Measurements from ENCODE around the gene ADRA2C. TPM values are rescaled to one million over a fixed set of nuclear protein-coding genes. Genes with fewer than 3 reads are reported as not detected.

ADRA2C gene
- polyA plus RNA-seq, 1 of the 3 experiments (the other 2 are of a cell fraction), result 0.15 TPM

- H3K4me3 ChIP-seq (ENCODE audit: low read depth in 2 of 2, low read length in 1 of 2), result no peak overlapping the region
- no peaks in the 10 kb centered on the region for H3K9me3 ChIP-seq
- no peaks in the 10 kb centered on the region for H4K20me1 ChIP-seq (ENCODE audit: insufficient read depth)
- H3F3A ChIP-seq (replicated peaks; ENCODE audit: insufficient read depth), result no peaks in the 10 kb centered on the region
- no peak overlapping the region for H3K27ac ChIP-seq (ENCODE audit: low read depth in 2 of 2, low read length in 1 of 2)
- no peaks in the 10 kb centered on the region for H3K36me3 ChIP-seq (replicated peaks in 1 of 2; ENCODE audit: control insufficient read depth in 1 of 2, insufficient read depth in 2 of 2, low read length in 1 of 2)
- no peaks in the 10 kb centered on the region for H3K27me3 ChIP-seq (ENCODE audit: insufficient read depth)
- DNase-seq, result no peak
- ChIA-PET CTCF (interaction anchor here (1.5 kb wide), 1 partner anchor 27 kb away, joined by 3 read pairs; no protein-coding TSS in a partner anchor), POLR2A (no interaction called here)
- WGBS (ENCODE audit: low lambda C conversion rate), result 36% methylated on average over 9 of the region's 12 CpGs
- no peak overlapping the region for H3K9ac ChIP-seq
- H3K4me1 ChIP-seq (ENCODE audit: control insufficient read depth in 1 of 2, insufficient read depth in 2 of 2, low read depth in 1 of 2, low read length in 1 of 2), result peaks cover 0 to 8% of the 10 kb centered on the region in 2 experiments; a peak in 1 of 4 replicates
- H3K4me2 ChIP-seq, result no peak overlapping the region
- H2AFZ ChIP-seq (ENCODE audit: low read depth), result no peak overlapping the region
- H3K79me2 ChIP-seq (ENCODE audit: insufficient read depth), result no peaks in the 10 kb centered on the region
- TF ChIP-seq NRF1 (IDR thresholded peaks at IDR 0.05; ENCODE audit: low read depth, low read length), result no peak
- TF ChIP-seq USF2 (IDR thresholded peaks at IDR 0.05; ENCODE audit: borderline replicate concordance, low read depth, low read length), result no peak
- TF ChIP-seq FOSL2 (IDR thresholded peaks at IDR 0.05; ENCODE audit: borderline replicate concordance, low read depth), result no peak
- TF ChIP-seq, protein P1, sequence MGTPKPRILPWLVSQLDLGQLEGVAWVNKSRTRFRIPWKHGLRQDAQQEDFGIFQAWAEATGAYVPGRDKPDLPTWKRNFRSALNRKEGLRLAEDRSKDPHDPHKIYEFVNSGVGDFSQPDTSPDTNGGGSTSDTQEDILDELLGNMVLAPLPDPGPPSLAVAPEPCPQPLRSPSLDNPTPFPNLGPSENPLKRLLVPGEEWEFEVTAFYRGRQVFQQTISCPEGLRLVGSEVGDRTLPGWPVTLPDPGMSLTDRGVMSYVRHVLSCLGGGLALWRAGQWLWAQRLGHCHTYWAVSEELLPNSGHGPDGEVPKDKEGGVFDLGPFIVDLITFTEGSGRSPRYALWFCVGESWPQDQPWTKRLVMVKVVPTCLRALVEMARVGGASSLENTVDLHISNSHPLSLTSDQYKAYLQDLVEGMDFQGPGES (IDR thresholded peaks at IDR 0.05; ENCODE audit: low read depth, low read length), result no peak
- no peak for TF ChIP-seq ELF1 (IDR thresholded peaks at IDR 0.05)
- TF ChIP-seq GATA2 (CRISPR knock-in tag; IDR thresholded peaks at IDR 0.05), result no peak
- no peak for TF ChIP-seq RAD21 (IDR thresholded peaks at IDR 0.05; ENCODE audit: low read length)
- no peak for TF ChIP-seq JUND (IDR thresholded peaks at IDR 0.05)
- TF ChIP-seq, protein P2, sequence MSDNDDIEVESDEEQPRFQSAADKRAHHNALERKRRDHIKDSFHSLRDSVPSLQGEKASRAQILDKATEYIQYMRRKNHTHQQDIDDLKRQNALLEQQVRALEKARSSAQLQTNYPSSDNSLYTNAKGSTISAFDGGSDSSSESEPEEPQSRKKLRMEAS (IDR thresholded peaks at IDR 0.05; ENCODE audit: low read depth), result no peak
- no peak for TF ChIP-seq YY1 (IDR thresholded peaks at IDR 0.05; ENCODE audit: low read depth)
- TF ChIP-seq SIN3A (IDR thresholded peaks at IDR 0.05; ENCODE audit: borderline replicate concordance, low read depth, low read length), result no peak
- TF ChIP-seq SMC3 (IDR thresholded peaks at IDR 0.05; ENCODE audit: low read depth, low read length), result no peak
- TF ChIP-seq MXI1 (IDR thresholded peaks at IDR 0.05; ENCODE audit: low read depth, low read length), result no peak
- no peak for TF ChIP-seq ZBTB33 (IDR thresholded peaks at IDR 0.05; ENCODE audit: borderline replicate concordance, low read depth)
- no peak for TF ChIP-seq CHD2 (IDR thresholded peaks at IDR 0.05; ENCODE audit: low read length, partially characterized antibody)
- no peak for TF ChIP-seq TEAD4 (IDR thresholded peaks at IDR 0.05; ENCODE audit: borderline replicate concordance, insufficient read depth)
- TF ChIP-seq RXRA (IDR thresholded peaks at IDR 0.05; ENCODE audit: borderline replicate concordance, low read depth), result no peak
- no peaks in the 10 kb centered on the region for H3K9me2 ChIP-seq
These were observed 51.1 kb downstream of the ADRA2C start for GRCh38 chr4:3816983-3817960.

Other genes starting within 250 kb of the ADRA2C start
- 200 and 209 TPM in 2 replicates for gene LRPAP1, start 234.0 kb upstream of the ADRA2C start, polyA plus RNA-seq (2012; rRNA removed)